ENCODE data around the gene CRIP2. TPM values are rescaled to one million over a fixed set of nuclear protein-coding genes. Genes with fewer than 3 reads are reported as not detected.

Gene CRIP2
- total and polyA plus RNA-seq, 2 donors (not counting 1 experiment from before 2014, with no cell fraction given), result 6.0 to 81.6 TPM

GRCh38 chr14:105492971-105493871, 18.6 kb downstream of the CRIP2 start:
- H3K4me3 ChIP-seq (ENCODE audit: control extremely low read depth in 1 of 5, extremely low read depth in 1 of 5, insufficient read depth in 1 of 5, low read depth in 2 of 5, low read length in 4 of 5), result no peak overlapping the region
- no peaks in the 10 kb centered on the region for H3K27me3 ChIP-seq (replicated peaks in 1 of 4; ENCODE audit: control extremely low read depth in 1 of 4, control insufficient read depth in 3 of 4, insufficient read depth in 4 of 4, low read length in 3 of 4)
- no peaks in the 10 kb centered on the region for H3K27me3 Mint-ChIP-seq
- intact Hi-C loops (cut with micrococcal nuclease), result loop anchor here (5.0 kb wide), 2 partner anchors 291 to 401 kb away; no protein-coding TSS in a partner anchor
- H3K9me3 ChIP-seq (ENCODE audit: control extremely low read depth in 1 of 3, control insufficient read depth in 2 of 3, insufficient read depth in 1 of 3, low read length in 2 of 3), result no peaks in the 10 kb centered on the region
- H3K4me1 ChIP-seq (ENCODE audit: control insufficient read depth in 2 of 2, insufficient read depth in 2 of 2, low read length in 2 of 2), result peaks cover 19 to 30% of the 10 kb centered on the region in 2 donors
- H3K79me2 ChIP-seq (ENCODE audit: control insufficient read depth, insufficient read depth, low read length), result peaks cover 9% of the 10 kb centered on the region
- ChIA-PET POLR2A (no interaction called here), CTCF (interaction anchor here (1.9 to 4.5 kb wide), 3 partner anchors 14 to 123 kb away, joined by 7 to 121 read pairs (median 7); no protein-coding TSS in a partner anchor)
- H3K4me3 Mint-ChIP-seq, result peak overlapping the region; percentile 52
- no peak overlapping the region for H3K27ac Mint-ChIP-seq
- H3K36me3 ChIP-seq (replicated peaks in 1 of 2; ENCODE audit: control extremely low read depth in 1 of 2, control insufficient read depth in 1 of 2, extremely low read depth in 1 of 2, insufficient read depth in 2 of 2, low read length in 1 of 2), result peaks cover 0 to 9% of the 10 kb centered on the region in 2 experiments
- H3K27ac ChIP-seq (ENCODE audit: low read length in 2 of 2), result no peak overlapping the region
- 92% methylated on average over 20 of the region's 20 CpGs for WGBS (ENCODE audit: insufficient coverage)
- ATAC-seq (ENCODE audit: low read depth) (no peak), DNase-seq (peak; percentile 44)
- H4K20me1 ChIP-seq (ENCODE audit: control insufficient read depth, insufficient read depth, low read length, poor library complexity, severe bottlenecking), result peaks cover 21% of the 10 kb centered on the region
- peaks cover 19% of the 10 kb centered on the region for H3K4me1 Mint-ChIP-seq
- no peak for TF ChIP-seq CTCF (IDR thresholded peaks at IDR 0.05)
- TF ChIP-seq EZH2 (IDR thresholded peaks at IDR 0.05; ENCODE audit: borderline replicate concordance, insufficient read depth, low read depth, low read length, poor library complexity, severe bottlenecking), result no peak
- H3K9me3 Mint-ChIP-seq (ENCODE audit: insufficient read depth), result no peaks in the 10 kb centered on the region
- H3K4me2 ChIP-seq (replicated peaks; ENCODE audit: low read depth, low read length, poor library complexity, severe bottlenecking), result no peak overlapping the region
- H2AFZ ChIP-seq (ENCODE audit: insufficient read depth, low read depth, low read length, poor library complexity, severe bottlenecking), result no peak overlapping the region
- no peak overlapping the region for H3K9ac ChIP-seq (ENCODE audit: low read length)

All from B cell (primary cell).